ENCODE results near the gene KLHL29.

The KLHL29 gene

DNA sequence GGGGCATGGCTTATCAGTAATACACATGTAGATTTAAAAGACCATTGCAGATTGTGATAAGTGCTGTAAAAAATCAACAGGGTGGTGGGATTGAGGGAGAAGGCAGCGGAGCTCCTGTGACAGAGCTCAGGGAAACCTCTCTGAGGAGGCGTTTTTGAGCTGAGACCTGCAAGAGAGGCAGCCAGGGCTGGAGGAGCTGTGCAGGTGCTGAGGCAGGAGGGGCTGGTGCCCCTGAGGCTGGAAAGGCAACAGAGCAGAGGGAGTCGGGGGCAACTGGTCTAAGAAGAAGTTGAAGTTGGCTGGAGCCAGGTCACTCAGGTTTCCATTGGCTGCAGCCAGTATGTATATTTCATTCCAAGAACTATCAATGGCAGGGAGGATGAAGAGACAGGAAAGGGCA is 47.6 kb downstream of the KLHL29 start:
- no peak overlapping the region for H3K4me2 ChIP-seq (ENCODE audit: low read depth, low read length)
- no peak overlapping the region for H3K27ac ChIP-seq (ENCODE audit: low read length)
- H3K9me2 ChIP-seq (replicated peaks; ENCODE audit: insufficient read depth, low read length), result no peaks in the 10 kb centered on the region
- H3K36me3 ChIP-seq (replicated peaks; ENCODE audit: insufficient read depth, low read length), result no peaks in the 10 kb centered on the region
- H3F3A ChIP-seq (ENCODE audit: insufficient read depth, low read length), result no peaks in the 10 kb centered on the region
- no peaks in the 10 kb centered on the region for H3K4me1 ChIP-seq (ENCODE audit: low read length)
- H3K27me3 ChIP-seq (replicated peaks; ENCODE audit: insufficient read depth, low read length), result no peaks in the 10 kb centered on the region
- no peak overlapping the region for H3K4me3 ChIP-seq (ENCODE audit: low read length)
- TF ChIP-seq EZH2 (optimal IDR thresholded peaks at IDR 0.05; ENCODE audit: low read depth, low read length), result no peak
- TF ChIP-seq EZH2phosphoT487 (IDR thresholded peaks at IDR 0.05; ENCODE audit: low read length), result no peak
- TF ChIP-seq, protein P1, sequence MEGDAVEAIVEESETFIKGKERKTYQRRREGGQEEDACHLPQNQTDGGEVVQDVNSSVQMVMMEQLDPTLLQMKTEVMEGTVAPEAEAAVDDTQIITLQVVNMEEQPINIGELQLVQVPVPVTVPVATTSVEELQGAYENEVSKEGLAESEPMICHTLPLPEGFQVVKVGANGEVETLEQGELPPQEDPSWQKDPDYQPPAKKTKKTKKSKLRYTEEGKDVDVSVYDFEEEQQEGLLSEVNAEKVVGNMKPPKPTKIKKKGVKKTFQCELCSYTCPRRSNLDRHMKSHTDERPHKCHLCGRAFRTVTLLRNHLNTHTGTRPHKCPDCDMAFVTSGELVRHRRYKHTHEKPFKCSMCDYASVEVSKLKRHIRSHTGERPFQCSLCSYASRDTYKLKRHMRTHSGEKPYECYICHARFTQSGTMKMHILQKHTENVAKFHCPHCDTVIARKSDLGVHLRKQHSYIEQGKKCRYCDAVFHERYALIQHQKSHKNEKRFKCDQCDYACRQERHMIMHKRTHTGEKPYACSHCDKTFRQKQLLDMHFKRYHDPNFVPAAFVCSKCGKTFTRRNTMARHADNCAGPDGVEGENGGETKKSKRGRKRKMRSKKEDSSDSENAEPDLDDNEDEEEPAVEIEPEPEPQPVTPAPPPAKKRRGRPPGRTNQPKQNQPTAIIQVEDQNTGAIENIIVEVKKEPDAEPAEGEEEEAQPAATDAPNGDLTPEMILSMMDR (IDR thresholded peaks at IDR 0.05; ENCODE audit: low read length), result no peak
- H4K20me1 ChIP-seq (ENCODE audit: insufficient read depth, low read length), result no peaks in the 10 kb centered on the region
- no peaks in the 10 kb centered on the region for H3K9me3 ChIP-seq (replicated peaks; ENCODE audit: insufficient read depth, low read length)
- H2AFZ ChIP-seq (ENCODE audit: low read length), result no peak overlapping the region
- H3K79me2 ChIP-seq (ENCODE audit: low read length), result no peaks in the 10 kb centered on the region
- DNase-seq, result no peak
- H3K9ac ChIP-seq (ENCODE audit: low read length), result no peak overlapping the region

DNA sequence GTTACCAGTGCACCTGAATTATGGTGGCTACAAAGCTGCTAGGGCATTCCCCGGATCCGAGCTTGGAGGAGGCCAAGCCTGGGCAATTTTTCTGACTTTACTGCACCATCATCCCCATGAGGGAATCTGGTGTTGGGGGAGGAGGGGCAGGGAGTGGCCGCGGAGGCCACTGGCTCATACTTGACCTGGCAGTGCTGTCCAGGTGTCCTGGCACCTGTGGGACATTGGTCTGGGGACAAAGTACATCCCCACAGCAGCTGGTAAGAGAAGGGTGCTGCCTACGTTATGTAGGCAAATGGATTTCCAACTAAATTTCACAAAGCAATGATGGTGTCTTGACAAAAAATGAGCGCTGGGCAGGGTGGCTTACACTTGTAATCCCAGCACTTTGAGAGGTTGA is 48.3 kb downstream of the KLHL29 start:
- Histone ChIP-seq H3K9ac (ENCODE audit: low read length) (no peak overlapping the region), H3K27ac (ENCODE audit: low read length) (no peak overlapping the region), H3K27me3 (replicated peaks; ENCODE audit: insufficient read depth, low read length) (no peaks in the 10 kb centered on the region), H3K4me2 (ENCODE audit: low read depth, low read length) (no peak overlapping the region), H3K9me2 (replicated peaks; ENCODE audit: insufficient read depth, low read length) (no peaks in the 10 kb centered on the region), H3K36me3 (replicated peaks; ENCODE audit: insufficient read depth, low read length) (no peaks in the 10 kb centered on the region), H3F3A (ENCODE audit: insufficient read depth, low read length) (no peaks in the 10 kb centered on the region), H4K20me1 (ENCODE audit: insufficient read depth, low read length) (no peaks in the 10 kb centered on the region), H3K4me3 (ENCODE audit: low read length) (no peak overlapping the region), H3K4me1 (ENCODE audit: low read length) (no peaks in the 10 kb centered on the region), H3K9me3 (replicated peaks; ENCODE audit: insufficient read depth, low read length) (no peaks in the 10 kb centered on the region), H3K79me2 (ENCODE audit: low read length) (no peaks in the 10 kb centered on the region), H2AFZ (ENCODE audit: low read length) (no peak overlapping the region)
- DNase-seq, result no peak
- TF ChIP-seq EZH2phosphoT487 (IDR thresholded peaks at IDR 0.05; ENCODE audit: low read length), result no peak
- TF ChIP-seq EZH2 (optimal IDR thresholded peaks at IDR 0.05; ENCODE audit: low read depth, low read length), result no peak
- TF ChIP-seq, protein P1 (IDR thresholded peaks at IDR 0.05; ENCODE audit: low read length), result no peak

DNA sequence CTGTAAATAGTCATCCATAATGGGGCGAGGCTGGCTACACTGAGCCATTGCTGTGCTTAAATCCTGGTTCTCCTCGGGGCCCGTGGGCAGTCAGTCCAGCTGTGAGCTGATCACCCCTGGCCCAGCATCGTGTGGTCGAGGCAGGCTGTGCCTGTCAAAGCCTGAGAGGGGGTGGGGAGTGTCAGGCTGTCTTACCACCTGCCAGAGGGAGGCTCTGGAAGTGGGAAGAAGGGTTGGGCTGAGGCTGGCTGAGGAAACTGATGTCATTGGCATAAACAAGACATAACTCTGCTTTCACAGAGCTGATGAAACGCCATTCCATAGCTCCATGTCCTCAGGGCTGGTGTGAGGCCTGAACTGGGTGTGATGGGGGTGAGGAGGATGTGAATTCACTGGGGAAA is 49.7 kb downstream of the KLHL29 start:
- H3K9ac ChIP-seq (ENCODE audit: low read length), result no peak overlapping the region
- H3K9me2 ChIP-seq (replicated peaks; ENCODE audit: insufficient read depth, low read length), result no peaks in the 10 kb centered on the region
- no peak overlapping the region for H3K4me2 ChIP-seq (ENCODE audit: low read depth, low read length)
- no peak overlapping the region for H3K27ac ChIP-seq (ENCODE audit: low read length)
- no peaks in the 10 kb centered on the region for H3K36me3 ChIP-seq (replicated peaks; ENCODE audit: insufficient read depth, low read length)
- H3K27me3 ChIP-seq (replicated peaks; ENCODE audit: insufficient read depth, low read length), result no peaks in the 10 kb centered on the region
- H3K4me3 ChIP-seq (ENCODE audit: low read length), result no peak overlapping the region
- H4K20me1 ChIP-seq (ENCODE audit: insufficient read depth, low read length), result no peaks in the 10 kb centered on the region
- no peaks in the 10 kb centered on the region for H3F3A ChIP-seq (ENCODE audit: insufficient read depth, low read length)
- no peak for DNase-seq
- no peaks in the 10 kb centered on the region for H3K4me1 ChIP-seq (ENCODE audit: low read length)
- TF ChIP-seq EZH2 (optimal IDR thresholded peaks at IDR 0.05; ENCODE audit: low read depth, low read length), result no peak
- TF ChIP-seq EZH2phosphoT487 (IDR thresholded peaks at IDR 0.05; ENCODE audit: low read length), result no peak
- TF ChIP-seq, protein P1 (IDR thresholded peaks at IDR 0.05; ENCODE audit: low read length), result no peak
- H3K79me2 ChIP-seq (ENCODE audit: low read length), result no peaks in the 10 kb centered on the region
- H2AFZ ChIP-seq (ENCODE audit: low read length), result no peak overlapping the region
- H3K9me3 ChIP-seq (replicated peaks; ENCODE audit: insufficient read depth, low read length), result no peaks in the 10 kb centered on the region
